ENCODE results near the gene NEU2.

The NEU2 gene

DNA sequence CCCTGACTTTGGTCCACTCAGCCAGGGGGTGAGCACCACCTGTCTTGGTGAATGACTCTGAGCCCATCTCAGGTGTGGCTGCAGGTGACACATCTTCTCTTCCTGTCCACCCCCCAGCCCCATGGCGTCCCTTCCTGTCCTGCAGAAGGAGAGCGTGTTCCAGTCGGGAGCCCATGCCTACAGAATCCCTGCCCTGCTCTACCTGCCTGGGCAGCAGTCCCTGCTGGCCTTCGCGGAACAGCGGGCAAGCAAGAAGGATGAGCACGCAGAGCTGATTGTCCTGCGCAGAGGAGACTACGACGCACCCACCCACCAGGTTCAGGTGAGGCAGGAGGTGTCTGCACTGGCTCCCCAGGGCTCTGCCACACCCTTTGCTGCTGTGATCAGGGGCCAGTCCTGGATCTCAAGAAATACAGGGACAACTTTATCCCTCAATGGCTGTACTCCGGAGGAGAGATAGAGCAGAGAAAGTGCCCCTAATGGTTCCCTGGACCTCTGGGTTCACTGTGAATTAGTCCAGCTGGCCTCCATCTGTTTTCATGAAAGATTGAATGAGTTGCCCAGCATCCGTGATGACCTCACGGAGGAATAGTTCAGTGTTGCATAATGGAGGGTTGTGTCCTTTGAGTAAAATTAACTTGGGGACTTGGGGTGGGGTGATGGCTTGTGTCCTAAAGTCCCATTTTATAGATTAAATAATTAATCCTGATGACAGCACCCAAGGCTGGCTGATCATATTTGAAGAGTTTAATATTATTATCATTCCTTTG lies at the start of gene NEU2:
TSS of gene NEU2 (plus strand) at position 122 of the 770 bp plus-strand sequence. CDS start at position 122, 0 bp downstream.
- no peak for DNase-seq

DNA sequence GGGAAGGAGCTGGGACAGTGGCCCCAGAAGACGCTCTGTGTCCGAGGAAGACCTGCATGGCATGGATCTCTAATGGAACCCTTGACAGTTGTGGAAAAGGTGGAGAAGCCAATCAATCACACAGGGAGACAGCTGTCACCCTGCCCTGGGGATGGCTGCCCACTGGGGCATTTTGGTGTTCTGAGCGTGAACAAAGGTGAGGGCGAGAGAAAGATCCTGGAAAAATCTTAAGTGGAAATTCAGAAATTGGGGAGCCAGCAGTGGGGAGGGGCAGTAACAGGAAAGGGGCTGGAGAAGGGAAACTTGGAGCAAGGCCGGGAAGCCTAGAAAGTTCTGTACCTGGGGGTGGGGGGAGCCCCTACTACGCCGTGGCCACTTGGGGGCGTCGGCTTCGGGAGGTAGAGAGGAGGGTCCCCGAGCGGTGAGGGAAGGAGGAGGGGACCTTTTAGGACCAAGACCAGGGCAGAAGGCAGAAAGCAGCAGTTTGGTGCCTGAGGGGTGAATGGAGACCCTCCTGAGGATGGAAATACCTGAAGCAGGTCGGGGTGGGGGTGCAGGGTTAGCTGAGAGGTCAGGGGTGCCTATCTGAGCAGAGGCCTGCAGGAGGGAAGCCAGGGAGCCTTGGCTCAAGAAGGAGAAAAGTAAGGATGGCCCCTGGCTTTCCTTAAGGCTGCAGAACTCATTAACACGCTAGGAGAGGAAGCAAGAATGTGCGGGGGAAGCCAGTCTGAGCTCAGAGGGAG lies 49.4 kb upstream of the NEU2 start:
- DNase-seq = no peak

DNA sequence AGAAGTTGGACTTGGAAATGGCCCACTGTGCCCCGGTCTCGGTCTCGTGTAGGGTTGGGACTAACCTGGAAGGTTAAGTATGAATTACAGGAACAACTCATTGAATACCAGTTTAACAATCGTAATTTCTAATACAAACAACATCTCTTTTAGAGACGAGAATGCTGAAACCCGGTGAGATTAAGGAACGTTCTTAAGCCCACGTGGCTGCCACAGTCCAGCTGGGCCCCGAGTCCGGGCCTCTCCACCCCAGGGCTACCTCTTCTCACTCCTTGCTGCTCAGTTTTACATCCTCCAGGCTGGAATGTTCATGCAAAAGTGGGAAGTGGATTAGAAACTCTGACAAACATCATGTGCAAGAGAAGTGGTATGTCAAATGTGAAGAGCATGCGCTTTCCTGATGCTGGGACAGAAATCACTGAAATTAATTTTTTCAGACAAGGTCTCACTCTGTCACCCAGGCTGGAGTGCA lies 48.8 kb upstream of the NEU2 start:
- no peak for DNase-seq

DNA sequence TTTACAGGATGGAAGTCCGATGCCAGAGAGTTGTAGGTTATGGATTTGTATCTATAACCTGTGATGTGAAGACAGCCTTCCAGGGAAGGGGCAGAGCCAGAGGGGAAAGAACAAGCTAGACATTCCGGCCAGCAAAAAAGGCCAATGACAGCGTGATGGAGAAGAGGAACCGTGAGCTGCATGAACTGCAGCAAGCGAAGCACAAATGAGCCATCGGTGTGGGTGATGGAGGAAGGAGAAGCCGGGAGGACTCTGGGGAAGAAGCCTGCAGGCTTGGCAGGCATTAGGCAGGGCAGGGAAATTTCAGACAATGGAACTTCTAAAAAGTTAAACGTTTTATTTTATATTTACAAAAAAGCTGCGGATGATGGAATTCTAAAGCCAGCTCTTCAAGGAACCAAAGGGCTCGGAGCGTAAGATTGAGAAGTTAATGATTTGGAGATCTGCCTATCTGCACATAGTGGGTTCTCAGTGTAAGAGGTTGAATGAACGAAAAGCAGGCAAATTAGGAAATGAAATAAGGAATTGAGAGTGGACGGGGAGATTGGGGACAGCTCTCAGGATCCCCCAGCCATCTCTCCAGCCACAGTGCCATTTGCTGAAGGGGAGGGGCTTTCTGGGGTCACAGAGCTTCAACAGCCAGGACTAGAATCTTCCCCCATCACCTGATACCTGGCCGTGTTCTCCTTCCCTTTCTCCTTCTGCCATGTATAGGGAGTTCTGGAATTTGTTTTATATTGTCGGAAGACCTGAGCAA lies 47.8 kb upstream of the NEU2 start:
- no peak for DNase-seq

DNA sequence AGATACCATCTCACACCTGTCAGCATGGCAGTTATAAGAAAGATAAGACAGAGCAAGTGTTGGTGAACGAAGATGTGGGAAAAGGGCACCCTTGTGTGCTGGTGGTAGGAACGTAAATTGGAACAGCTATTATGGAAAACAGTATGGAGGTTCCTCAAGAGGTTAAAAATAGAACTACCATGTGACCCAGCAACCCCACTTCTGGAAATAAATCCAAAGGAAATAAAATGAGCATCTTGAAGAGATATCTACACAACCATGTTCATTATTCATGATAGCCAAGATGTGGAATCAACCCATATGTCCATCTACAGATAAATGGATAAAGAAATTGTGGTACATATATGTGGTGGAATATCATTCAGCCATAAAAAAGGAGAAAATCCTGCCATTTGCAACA lies 46.3 kb upstream of the NEU2 start:
- DNase-seq = no peak

DNA sequence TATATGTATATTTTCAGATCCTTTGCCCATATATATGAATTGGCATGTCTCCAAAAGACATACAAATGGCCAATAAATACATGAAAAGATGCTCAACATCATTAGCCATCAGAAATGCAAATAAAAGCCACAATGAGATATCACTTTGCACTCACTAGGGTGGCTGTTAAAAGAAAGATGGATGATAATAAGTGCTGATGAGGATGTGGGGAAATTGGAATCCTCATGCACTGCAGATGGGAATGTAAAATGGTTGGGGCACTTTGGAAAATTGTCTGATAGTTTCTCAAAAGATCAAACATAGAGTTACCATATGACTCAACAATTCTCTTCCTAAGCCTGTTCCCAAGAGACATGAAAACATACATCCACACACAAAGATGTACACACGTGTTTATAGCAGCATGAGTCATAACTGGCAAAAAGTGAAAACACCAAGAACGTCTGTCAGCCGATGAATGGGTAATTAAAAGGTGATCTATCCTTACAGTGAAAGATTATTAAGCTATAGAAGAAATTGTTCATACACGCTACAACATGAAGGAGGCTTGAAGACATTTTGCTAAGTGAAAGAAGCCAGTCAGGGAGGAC lies 39.1 kb upstream of the NEU2 start:
- no peak for DNase-seq

DNA sequence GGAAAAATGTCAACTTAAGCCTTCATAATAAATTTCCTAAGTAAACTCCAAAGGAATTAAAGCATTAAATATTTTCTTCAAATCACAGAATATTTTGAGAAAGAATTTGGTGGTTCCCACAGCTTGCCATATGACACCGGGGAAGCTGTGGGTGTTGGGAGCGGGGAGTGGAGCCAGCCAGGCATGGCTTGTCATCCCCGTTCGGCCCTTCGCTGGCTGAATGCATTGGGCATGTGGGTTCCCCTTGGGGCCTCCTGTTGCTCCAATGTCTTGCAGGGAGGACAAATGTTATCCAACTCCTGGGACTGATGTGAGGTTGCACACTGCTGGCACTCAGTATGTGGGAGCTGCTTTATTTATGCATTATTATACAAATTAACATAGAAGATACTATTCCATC lies 38.0 kb upstream of the NEU2 start:
- no peak for DNase-seq

DNA sequence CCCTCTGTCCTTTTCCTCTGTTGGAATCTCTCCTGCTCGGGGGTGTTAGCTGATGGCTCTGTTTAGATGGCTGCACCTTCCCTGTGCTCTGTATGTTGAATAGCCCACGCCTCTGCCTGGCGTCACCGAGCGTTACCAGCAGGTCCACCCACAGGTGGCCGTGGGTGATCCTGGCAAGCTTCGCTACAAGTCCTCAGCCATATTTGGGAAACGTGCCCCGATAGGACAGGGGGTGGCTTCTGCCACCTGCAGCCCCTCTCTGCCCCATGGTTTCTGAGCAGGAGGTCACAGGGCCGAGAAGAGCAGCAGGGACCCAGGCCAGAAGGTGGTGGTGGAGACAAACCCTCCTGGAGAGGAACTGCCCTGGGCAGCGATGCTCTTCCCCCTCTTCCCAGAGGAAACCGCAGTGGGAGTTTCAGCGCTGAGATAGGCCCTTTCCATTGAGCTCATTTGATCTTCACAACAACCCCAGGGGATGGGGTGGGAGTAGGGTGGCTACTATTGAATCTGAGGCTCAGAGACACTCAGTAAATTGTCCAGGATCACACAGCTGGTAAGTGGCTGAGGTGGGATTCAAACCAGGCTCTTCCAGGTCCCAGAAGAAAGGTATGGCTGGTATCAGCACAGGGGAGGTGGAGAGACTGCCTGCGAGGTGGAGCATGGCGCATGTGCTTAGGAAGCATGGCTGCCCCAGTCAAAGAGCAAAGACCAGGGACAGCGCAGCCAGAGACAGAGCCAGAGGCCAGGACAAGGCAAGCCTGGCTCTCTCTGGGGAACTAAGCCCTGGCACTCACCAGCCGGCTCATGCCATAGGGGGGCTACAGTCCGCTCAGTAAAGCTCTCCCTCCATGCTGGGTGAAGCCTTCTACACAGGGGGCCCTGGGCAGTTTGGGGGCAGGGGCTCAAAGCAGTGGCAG lies 34.5 kb upstream of the NEU2 start:
- DNase-seq = no peak

DNA sequence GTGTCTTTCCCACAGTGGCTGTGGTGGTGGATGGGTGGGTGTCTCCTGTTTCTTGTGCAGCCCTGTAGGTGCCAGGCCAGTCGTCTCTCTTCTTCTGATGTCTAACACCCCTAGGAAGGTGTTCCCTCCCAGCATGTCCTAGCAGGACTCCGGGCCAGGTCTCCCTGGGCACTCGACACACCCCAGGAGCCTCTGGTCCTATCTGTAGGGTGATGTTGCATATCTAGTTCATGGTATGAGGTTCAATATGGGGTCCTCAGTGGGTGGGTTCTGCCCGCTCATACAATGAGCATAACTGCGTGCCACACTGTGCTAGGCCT lies 33.8 kb upstream of the NEU2 start:
- no peak for DNase-seq

DNA sequence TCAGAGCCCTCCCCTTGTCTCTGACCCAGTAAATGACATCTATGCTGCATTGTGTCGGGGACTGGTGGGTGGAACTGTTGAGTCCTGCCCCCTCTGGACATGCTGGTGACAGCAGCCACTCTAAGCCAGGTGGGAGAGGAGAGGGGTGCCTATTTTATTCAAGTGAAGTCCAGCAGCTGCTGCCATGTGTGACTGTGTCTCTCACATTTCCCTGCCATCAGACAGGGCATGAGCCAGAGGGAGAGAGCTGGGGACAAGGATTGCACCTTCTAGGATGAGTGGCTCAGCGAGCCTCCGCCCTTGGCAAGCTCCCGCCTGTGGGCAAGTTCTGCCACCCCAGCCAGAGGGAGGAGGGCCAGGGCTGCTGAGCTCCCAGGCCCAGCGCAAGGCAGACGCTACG lies 33.1 kb upstream of the NEU2 start:
- no peak for DNase-seq

DNA sequence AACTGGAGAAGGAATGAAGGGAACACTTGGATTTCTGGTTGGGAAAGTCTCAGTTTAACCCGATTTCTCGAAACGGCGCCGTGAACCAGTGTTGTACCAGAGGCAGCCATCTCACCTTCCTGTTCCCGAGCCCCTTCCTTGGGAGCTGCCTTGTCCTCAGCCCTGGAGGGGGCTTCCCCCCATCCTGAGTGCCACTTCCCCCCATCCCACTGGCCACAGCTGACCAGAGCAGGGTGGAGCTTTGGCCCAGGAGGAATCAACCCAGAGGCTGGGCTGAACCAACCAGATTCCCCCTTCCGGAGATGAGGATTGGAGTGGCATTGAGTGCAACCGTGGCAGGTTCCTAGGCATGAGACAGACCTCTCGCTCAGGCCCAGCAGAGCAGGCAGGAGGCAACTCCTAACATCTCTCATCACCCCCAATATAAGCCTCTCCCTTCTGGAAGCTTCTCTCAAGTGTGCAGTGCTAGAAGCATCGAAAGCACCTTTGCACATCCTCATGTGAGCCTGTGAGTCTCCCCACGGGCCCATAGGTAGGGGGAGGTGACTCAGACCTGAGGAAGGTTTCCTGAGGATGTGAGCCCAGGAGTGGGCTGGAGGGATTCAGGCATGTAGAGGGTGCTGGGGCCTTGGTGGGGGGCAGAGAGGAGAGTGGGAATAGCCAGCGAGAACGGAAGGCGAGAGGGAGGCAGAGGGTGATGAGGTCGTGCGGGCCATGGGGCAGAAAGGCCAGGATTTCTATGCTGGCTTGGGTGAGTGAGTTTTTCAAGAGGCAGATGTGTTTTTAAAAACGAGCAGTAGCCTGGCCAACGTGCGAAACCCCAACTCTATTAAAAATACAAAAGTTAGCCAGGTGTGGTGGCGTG lies 31.4 kb upstream of the NEU2 start:
- no peak for DNase-seq

DNA sequence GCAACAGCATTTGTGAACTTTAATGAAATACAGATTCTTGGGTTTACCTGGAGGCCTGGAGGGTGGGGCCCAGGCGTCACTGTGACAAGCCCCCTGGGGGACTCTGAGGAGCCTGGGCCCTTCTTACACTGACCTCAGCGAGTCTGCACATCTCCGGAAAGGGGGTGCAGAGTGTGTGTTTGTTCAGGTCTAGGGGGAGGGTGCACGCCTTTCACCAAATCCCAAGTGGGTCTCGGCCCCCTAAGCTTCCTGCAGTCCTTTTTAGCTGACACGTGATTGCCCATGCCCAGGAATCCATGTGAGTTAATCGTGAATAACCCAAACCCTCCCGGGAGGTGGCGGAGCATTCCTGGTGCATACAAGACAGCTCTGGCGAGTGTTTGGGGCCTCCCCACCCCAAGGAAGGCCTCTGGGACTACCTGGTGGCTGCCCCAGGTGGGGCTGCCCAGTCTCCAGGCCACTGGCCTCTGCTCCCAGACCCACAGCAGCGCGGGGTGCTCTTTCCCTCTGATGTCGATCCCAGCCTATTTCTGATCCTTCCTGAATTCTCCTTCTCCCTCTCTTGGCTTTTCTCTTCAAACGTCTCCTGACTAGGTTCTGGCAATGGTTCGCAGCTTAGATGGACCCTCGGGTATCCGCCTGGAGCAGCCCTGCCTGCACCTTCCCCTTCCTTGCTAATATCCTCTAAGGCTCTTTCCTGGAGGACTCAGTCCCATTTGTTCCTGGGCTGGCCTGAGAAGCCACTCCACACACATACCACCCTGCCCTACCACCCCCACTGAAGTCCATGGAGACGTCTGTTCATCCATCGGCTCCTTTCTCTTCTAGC lies 29.4 kb upstream of the NEU2 start:
- DNase-seq = no peak

DNA sequence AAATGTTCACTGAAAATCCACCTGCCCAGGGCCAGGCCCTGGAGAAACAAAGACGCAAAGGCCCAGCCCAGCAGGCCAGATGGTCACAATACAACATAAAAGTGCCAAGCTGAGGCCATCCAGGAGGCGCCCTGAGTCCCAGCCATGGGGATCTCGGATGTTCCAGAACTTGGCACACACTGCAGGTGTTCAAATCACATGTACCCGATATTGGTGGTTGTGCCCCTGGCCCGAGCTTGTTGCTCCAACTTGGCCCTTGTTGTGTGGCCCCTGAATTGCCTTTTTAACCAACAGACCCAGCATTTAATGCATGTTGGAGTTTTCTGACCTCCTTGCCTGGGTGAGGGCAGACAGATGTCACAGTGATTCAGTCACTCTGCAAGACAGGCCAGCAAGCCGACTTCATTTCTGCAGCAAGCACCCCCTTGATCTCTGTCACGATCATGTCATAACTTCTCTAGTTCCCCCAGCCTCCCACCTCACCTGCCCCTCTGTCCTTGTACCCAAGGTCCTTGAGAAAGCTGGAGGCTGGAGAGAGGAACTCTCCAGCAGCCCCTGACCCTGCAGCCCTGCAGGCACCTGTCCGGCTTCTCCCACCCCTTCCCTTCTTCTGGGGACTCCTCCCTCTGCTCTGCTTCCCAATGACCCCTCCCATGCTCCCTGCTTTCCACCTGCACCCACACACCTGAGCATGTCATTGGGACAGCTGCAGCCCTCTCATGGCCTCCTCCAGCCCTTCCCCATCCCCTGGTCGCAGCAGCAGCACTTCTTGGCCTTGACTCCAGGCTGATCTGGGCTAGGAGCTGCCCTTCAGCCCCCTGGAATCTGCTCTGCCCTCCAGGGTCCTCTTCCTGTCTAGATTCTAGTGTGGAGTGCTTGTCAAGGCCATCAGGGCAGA lies 28.6 kb upstream of the NEU2 start:
- DNase-seq = no peak

DNA sequence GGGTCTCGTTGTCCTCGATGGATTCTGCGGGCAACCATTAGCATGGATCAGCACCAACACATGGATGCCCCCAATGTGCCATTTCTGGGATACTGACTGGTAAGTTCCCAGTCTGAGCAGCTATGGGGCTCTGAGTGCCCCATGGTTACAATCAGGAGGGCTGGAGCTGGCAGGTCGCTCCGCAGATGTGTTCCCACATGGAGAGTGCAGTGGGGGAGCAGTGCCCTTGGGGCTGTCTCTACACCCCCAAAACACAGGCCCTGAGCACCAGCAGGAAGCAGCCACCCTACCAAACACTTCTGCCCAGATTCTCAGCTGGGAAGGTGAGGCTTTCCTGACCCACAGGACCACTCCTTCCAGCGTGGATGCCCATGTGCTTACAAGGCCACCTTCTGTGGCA lies 27.4 kb upstream of the NEU2 start:
- DNase-seq = no peak

DNA sequence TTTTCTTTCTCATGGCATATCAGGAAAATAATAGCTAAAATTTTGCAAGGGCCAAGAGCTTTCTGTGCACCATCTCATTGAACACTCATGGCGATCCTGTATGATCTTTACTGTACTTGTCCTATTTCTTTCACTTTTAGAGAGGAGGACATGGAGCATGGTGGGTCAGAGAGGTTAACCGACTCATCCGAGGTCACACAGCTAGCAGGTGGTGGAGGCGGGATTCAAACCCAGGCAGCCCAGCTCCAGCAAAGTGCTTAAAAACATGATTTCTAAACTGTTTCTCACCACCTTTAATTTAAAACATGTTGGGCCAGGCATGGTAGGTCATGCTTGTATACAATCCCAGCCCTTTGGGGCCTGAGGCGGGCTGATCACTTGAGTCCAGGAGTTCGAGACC lies 25.8 kb upstream of the NEU2 start:
- DNase-seq = no peak

DNA sequence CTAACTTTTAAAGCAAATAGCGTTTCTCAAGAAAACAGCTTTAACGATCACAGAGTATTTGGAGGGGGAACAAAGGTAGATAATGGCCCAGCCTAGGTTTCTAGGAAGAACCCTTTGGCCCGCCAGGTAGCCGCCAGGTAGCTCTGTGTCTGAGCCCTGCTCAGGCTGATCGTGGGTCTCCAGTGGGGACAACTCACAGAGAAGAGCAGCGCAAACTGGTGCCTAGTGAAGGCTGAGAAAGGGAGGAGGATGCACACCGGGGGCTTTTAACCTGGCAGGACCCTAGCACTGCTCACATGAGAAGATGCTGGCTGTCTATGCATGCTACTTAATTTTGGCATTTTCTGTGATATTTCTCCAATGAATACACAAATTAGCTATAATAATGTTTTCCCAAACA lies 25.2 kb upstream of the NEU2 start:
- no peak for DNase-seq

DNA sequence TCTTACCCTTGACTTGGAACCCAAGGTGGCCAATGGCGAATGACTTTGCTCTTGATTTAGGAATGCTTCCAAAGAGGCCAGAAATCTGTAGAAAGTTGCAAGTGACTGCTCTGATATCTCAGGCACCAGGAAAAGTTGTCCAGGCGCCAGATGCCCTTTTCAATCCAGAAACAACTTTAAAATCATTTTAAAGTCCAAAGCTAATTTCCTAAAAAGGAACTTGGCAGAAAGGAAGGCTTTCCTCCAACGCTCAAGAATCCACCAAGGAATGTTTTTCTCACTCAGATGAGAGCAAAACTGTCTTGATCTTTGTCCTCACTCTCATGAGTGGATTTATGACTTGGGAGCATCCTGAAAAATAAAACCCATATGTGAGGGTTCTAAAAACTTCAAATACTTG lies 24.7 kb upstream of the NEU2 start:
- no peak for DNase-seq

DNA sequence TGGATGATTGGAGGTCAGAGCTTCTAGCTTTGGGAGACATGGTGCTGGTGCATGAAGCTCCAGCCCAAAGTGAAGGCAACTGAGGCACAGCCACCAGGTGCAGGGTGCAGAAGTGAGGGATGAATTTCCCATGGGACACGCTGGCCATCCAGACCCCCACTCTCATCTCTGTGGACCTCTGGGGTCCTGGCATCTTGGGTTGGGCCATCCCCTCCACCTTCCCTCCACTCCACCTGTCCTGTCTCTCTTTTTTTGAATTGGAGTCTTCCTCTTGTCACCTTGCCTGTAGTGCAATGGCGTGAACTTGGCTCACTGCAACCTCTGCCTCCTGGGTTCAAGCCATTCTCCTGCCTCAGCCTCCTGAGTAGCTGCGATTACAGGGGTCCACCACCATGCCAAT lies 22.8 kb upstream of the NEU2 start:
- no peak for DNase-seq

DNA sequence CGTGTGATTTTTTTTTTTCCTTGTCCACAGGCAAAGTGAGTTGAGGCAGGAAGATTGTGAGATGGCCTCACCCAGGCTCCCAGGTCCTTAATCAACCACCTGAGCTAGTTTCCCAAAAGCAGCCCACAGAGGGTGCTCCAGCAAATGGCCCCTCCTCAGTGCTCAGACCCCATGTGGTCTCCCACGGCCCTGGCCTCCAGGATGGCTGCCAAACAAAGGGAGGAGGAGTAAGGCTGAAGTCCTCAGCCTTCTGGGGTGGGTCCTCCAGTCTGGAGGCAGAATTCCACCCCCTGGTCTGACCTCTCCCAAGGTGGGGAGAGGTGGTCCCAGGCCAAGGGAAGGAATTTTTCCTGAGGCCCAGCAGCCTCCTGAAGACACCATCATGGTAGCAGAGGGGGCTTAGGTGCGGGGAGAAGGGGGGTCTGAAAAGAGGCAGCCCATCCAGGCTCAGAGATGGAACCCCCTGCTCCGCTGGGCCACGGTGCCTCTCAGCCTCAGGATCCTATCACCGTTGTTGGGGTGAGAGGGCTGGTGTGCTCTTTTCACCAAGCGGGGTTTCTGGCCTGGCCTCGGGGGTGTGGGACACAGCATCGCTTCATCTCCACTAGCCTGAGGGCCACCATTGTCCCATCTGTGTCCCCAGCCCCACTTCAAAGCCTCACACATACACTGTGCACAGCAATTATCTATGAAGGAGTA lies 21.8 kb upstream of the NEU2 start:
- no peak for DNase-seq
